Sigmoid colon (tissue), 4 donors: ENCODE measurements around the gene LRP8.

ENCODE experiments used
- EP300 ChIP-seq, 4 donors: sonication (generic); formaldehyde crosslinking; IDR thresholded peaks; one replicate each; pipeline ENCODE4 v1.6.1; 2017; ENCODE audit warnings: antibody characterized with exemption in 4 of 4
- POLR2A ChIP-seq, 2 donors: fragments of 450-650 bp; IDR thresholded peaks; one replicate each; pipeline ENCODE4 v1.6.1; 2016; ENCODE audit warnings: antibody characterized with exemption in 2 of 2, mild to moderate bottlenecking in 2 of 2, moderate library complexity in 2 of 2
- POLR2AphosphoS5 ChIP-seq, 4 donors: sonication (generic); formaldehyde crosslinking; IDR thresholded peaks; one replicate each; pipeline ENCODE4 v1.6.1; 2017; ENCODE audit warnings: antibody characterized with exemption in 4 of 4
- TF ChIP-seq, protein P1 (sequence below), 4 experiments: fragments of 450-650 bp in 3 of 4; fragments of 200-600 bp in 1 of 4; IDR thresholded peaks; one replicate each; pipeline ENCODE4 v1.5.1; 2016 to 2019; ENCODE audit warnings: antibody characterized with exemption in 4 of 4, mild to moderate bottlenecking in 3 of 4, moderate library complexity in 2 of 4

DNA sequence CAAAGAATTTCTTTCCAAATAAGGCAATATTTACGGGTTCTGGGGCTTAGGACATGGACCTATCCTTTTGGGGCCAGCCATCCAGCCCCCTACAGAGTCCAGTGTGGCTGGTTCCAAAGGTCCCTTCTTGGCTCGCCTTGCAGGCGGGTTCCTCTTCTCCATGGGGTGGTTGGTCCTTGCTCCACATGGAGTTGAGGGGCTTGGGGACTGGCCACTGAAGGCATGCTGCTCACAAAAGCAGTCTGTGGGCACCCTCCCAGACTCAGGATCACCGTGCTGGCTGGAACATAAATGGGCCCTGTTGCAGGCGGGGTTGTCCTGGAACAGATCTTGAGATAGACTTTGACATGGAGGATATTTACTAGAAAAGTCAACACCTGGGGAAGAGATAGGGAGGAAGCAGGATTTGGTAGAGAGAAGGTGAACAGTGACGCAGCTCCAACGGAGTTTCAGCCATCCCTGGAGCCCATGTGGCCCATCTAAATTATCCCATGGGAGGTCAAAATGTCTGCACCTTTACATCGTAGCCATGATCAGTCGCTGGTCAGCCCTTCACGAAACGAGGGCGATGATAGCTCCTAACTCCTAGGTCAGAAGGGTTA lies 39.1 kb upstream of the LRP8 start:
- TF ChIP-seq, protein P1, sequence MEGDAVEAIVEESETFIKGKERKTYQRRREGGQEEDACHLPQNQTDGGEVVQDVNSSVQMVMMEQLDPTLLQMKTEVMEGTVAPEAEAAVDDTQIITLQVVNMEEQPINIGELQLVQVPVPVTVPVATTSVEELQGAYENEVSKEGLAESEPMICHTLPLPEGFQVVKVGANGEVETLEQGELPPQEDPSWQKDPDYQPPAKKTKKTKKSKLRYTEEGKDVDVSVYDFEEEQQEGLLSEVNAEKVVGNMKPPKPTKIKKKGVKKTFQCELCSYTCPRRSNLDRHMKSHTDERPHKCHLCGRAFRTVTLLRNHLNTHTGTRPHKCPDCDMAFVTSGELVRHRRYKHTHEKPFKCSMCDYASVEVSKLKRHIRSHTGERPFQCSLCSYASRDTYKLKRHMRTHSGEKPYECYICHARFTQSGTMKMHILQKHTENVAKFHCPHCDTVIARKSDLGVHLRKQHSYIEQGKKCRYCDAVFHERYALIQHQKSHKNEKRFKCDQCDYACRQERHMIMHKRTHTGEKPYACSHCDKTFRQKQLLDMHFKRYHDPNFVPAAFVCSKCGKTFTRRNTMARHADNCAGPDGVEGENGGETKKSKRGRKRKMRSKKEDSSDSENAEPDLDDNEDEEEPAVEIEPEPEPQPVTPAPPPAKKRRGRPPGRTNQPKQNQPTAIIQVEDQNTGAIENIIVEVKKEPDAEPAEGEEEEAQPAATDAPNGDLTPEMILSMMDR (IDR thresholded peaks at IDR 0.05) = no peak
- TF ChIP-seq POLR2A (IDR thresholded peaks at IDR 0.05) (no peak), EP300 (IDR thresholded peaks at IDR 0.05) (no peak), POLR2AphosphoS5 (IDR thresholded peaks at IDR 0.05) (no peak)
